Prostate gland (tissue), 2 donors: ENCODE results near the gene BCAS3. TPM values are rescaled to one million over a fixed set of nuclear protein-coding genes. Genes with fewer than 3 reads are reported as not detected.

Experiments used
- DNase-seq: peaks from one replicate; pipeline ENCODE4 v3.0.0-alpha.2; 2019; ENCODE audit warnings: low spot score
- H3K27ac ChIP-seq, 2 donors: fragments of 200-600 bp; sonication (generic); 2 replicates each; pipeline ENCODE4 v1.5.1; 2017 to 2019
- H3K27me3 ChIP-seq: fragments of 200-600 bp; sonication (generic); replicated peaks from 2 replicates; pipeline ENCODE4 v1.5.1; 2019; ENCODE audit not compliant: insufficient read depth
- H3K36me3 ChIP-seq, 2 donors: fragments of 200-600 bp; sonication (generic); 1 replicate in 1 of 2; 2 replicates in 1 of 2; pipeline versions ENCODE4 v1.5.1 to v1.8.1; 2017 to 2019
- H3K4me1 ChIP-seq: fragments of 200-600 bp; sonication (generic); replicated peaks from 2 replicates; pipeline ENCODE4 v1.5.1; 2019
- H3K4me3 ChIP-seq, 2 donors: fragments of 200-600 bp; sonication (generic); 2 replicates each; pipeline ENCODE4 v1.5.1; 2017 to 2019
- H3K9me3 ChIP-seq: fragments of 200-600 bp; sonication (generic); 2 replicates; pipeline ENCODE4 v1.5.1; 2017
- CTCF ChIP-seq, 4 experiments: fragments of 200-600 bp in 2 of 4; fragments of 450-650 bp in 2 of 4; sonication (generic) in 2 of 4; IDR thresholded peaks; 1 replicate in 3 of 4; 2 replicates in 1 of 4; pipeline ENCODE4 v1.5.1; 2016 to 2019; ENCODE audit warnings: antibody characterized with exemption in 4 of 4, mild to moderate bottlenecking in 2 of 4, moderate library complexity in 2 of 4
- POLR2A ChIP-seq: fragments of 450-650 bp; IDR thresholded peaks from one replicate; pipeline ENCODE4 v1.6.1; 2016; ENCODE audit warnings: antibody characterized with exemption, mild to moderate bottlenecking
- POLR2AphosphoS5 ChIP-seq: sonication (generic); formaldehyde crosslinking; IDR thresholded peaks from one replicate; pipeline ENCODE4 v1.6.1; 2017; ENCODE audit warnings: antibody characterized with exemption
- WGBS: methylation state at CpG from one replicate; pipeline ENCODE4 v1.1.5; 2018; 5-methylcytosine and 5-hydroxymethylcytosine counted together
- intact Hi-C: fragments of 100-400 bp; cut with DNase I; formaldehyde crosslinking; loops from one replicate; pipeline ENCODE4 v1.14.2; 2022
- total RNA-seq, 2 donors: library from RNA; depleted of rRNA; stranded (reverse); fragments of >200 nt; gene quantifications; one replicate each; pipeline ENCODE4 v1.1.0, GENCODE V29; 2016

Gene BCAS3
- total RNA-seq, 2 donors from 2014 or later = 57.8 to 93.9 TPM

GRCh38 chr17:60939318-60939717, 261.7 kb downstream of the BCAS3 start:
- no peaks in the 10 kb centered on the region for H3K36me3 ChIP-seq
- intact Hi-C loops = no loop called here

GRCh38 chr17:60941028-60941427, 263.4 kb downstream of the BCAS3 start:
- H3K4me1 ChIP-seq = no peaks in the 10 kb centered on the region
- H3K27ac ChIP-seq = no peak overlapping the region
- H3K4me3 ChIP-seq = no peak overlapping the region
- intact Hi-C loops = no loop called here
- TF ChIP-seq POLR2AphosphoS5 = peak; percentile 34
- TF ChIP-seq POLR2A = no peak
- no peaks in the 10 kb centered on the region for H3K9me3 ChIP-seq
- DNase-seq = no peak
- H3K36me3 ChIP-seq = no peaks in the 10 kb centered on the region
- 51% methylated on average over 5 of the region's 5 CpGs for WGBS
- no peaks in the 10 kb centered on the region for H3K27me3 ChIP-seq

More at GRCh38 chr17:60939318-60939717, 261.7 kb downstream of the BCAS3 start:
- Histone ChIP-seq H3K27ac (no peak overlapping the region), H3K4me1 (no peaks in the 10 kb centered on the region), H3K9me3 (no peaks in the 10 kb centered on the region), H3K27me3 (no peaks in the 10 kb centered on the region), H3K4me3 (no peak overlapping the region)
- 97% methylated on average over 2 of the region's 2 CpGs for WGBS
- no peak for DNase-seq
- TF ChIP-seq POLR2A (no peak), POLR2AphosphoS5 (no peak), CTCF (IDR thresholded peaks at IDR 0.05) (no peak)

- no peaks in the 10 kb centered on the region for H3K27me3 ChIP-seq
- intact Hi-C loops = no loop called here
- no peaks in the 10 kb centered on the region for H3K36me3 ChIP-seq
- no peak overlapping the region for H3K27ac ChIP-seq
- 80% methylated on average over 2 of the region's 2 CpGs for WGBS
- no peaks in the 10 kb centered on the region for H3K4me1 ChIP-seq
- TF ChIP-seq POLR2A (no peak), POLR2AphosphoS5 (no peak), CTCF (IDR thresholded peaks at IDR 0.05) (no peak)
- no peak overlapping the region for H3K4me3 ChIP-seq
- no peak for DNase-seq
- no peaks in the 10 kb centered on the region for H3K9me3 ChIP-seq
Observed at GRCh38 chr17:60941571-60941970, 263.9 kb downstream of the BCAS3 start.

GRCh38 chr17:60944751-60945150, 267.1 kb downstream of the BCAS3 start:
- 93% methylated on average over 3 of the region's 3 CpGs for WGBS
- intact Hi-C loops = no loop called here

GRCh38 chr17:60947100-60947499, 269.4 kb downstream of the BCAS3 start:
- Histone ChIP-seq H3K9me3 (no peaks in the 10 kb centered on the region), H3K36me3 (no peaks in the 10 kb centered on the region), H3K27ac (no peak overlapping the region), H3K4me1 (no peaks in the 10 kb centered on the region), H3K27me3 (no peaks in the 10 kb centered on the region), H3K4me3 (no peak overlapping the region)
- DNase-seq = no peak
- no peak for TF ChIP-seq POLR2AphosphoS5
- no peak for TF ChIP-seq POLR2A
- no peak for TF ChIP-seq CTCF (IDR thresholded peaks at IDR 0.05)
- WGBS = 86% methylated on average over 1 of the region's 1 CpG
- intact Hi-C loops = no loop called here

More at GRCh38 chr17:60944751-60945150, 267.1 kb downstream of the BCAS3 start:
- TF ChIP-seq CTCF (IDR thresholded peaks at IDR 0.05) = no peak
- TF ChIP-seq POLR2AphosphoS5 = no peak
- no peak for TF ChIP-seq POLR2A
- H3K27ac ChIP-seq = no peak overlapping the region
- no peaks in the 10 kb centered on the region for H3K36me3 ChIP-seq
- no peaks in the 10 kb centered on the region for H3K4me1 ChIP-seq
- no peaks in the 10 kb centered on the region for H3K9me3 ChIP-seq
- H3K27me3 ChIP-seq = no peaks in the 10 kb centered on the region
- no peak overlapping the region for H3K4me3 ChIP-seq
- DNase-seq = no peak
